HFFc6 (cell line): Measurements from ENCODE around the gene ZNF165. TPM values are rescaled to one million over a fixed set of nuclear protein-coding genes. Genes with fewer than 3 reads are reported as not detected.
A peak's percentile ranks its signal among the peaks of the same experiment; 100 is the strongest.
"Not testable (repeated sequence)": the region's sequence is repeated elsewhere in the genome, so short reads cannot be mapped to it uniquely, and the experiment has no call there.

Experiments
- DNase-seq: peaks from one replicate; pipeline ENCODE4 v3.0.0-alpha.2; 2018
- H3K27ac Mint-ChIP-seq: 2 replicates; pipeline ENCODE4 v1.8.0; 2020; ENCODE audit warnings: mild to moderate bottlenecking, mixed read lengths
- H3K27me3 Mint-ChIP-seq: 2 replicates; pipeline ENCODE4 v1.8.0; 2021; ENCODE audit warnings: mild to moderate bottlenecking, moderate library complexity, mixed read lengths; ENCODE audit not compliant: insufficient read depth
- H3K36me3 Mint-ChIP-seq: 2 replicates; pipeline ENCODE4 v1.8.0; 2021; ENCODE audit warnings: low read depth, mixed read lengths
- H3K4me1 Mint-ChIP-seq: 2 replicates; pipeline ENCODE4 v1.8.0; 2020; ENCODE audit warnings: low read depth, mixed read lengths
- H3K4me3 Mint-ChIP-seq: 2 replicates; pipeline ENCODE4 v1.8.0; 2020; ENCODE audit warnings: mild to moderate bottlenecking, moderate library complexity, mixed read lengths
- H3K9me3 Mint-ChIP-seq: 2 replicates; pipeline ENCODE4 v1.8.0; 2020; ENCODE audit warnings: mild to moderate bottlenecking, mixed read lengths
- CTCF ChIP-seq: fragments of 200-600 bp; sonication (generic); IDR thresholded peaks from 2 replicates; pipeline ENCODE4 v1.5.0; 2021; ENCODE audit warnings: antibody characterized with exemption, mild to moderate bottlenecking
- total RNA-seq, 6 experiments: library from RNA; stranded (reverse); fragmentation: NEBNext Ultra II Directional; extraction: Animal tissue kit (Norgen Biotek cat#: 25700); gene quantifications; 2 replicates in 1 of 6; 3 replicates in 5 of 6; pipeline ENCODE4 v1.2.3, GENCODE V29; 2021

ZNF165 gene
- total RNA-seq, 6 experiments from 2014 or later, result 0.10 to 0.34 (median 0.20) TPM

GRCh38 chr6:28111964-28112363, 31.6 kb downstream of the ZNF165 start:
- DNase-seq, result no peak
- Mint-ChIP-seq H3K4me1 (no peaks in the 10 kb centered on the region; the same call in 1 of the 2 replicates), H3K27me3 (no peaks in the 10 kb centered on the region; the same call in 1 of the 2 replicates), H3K36me3 (peaks cover 22% of the 10 kb centered on the region), H3K4me3 (no peak overlapping the region), H3K27ac (no peak overlapping the region), H3K9me3 (no peaks in the 10 kb centered on the region)
- no peak for TF ChIP-seq CTCF

- no peak for DNase-seq
- Mint-ChIP-seq H3K27ac (no peak overlapping the region), H3K4me1 (peaks cover 9% of the 10 kb centered on the region; the same call in 1 of the 2 replicates), H3K9me3 (no peaks in the 10 kb centered on the region), H3K27me3 (no peaks in the 10 kb centered on the region; the same call in 1 of the 2 replicates), H3K4me3 (no peak overlapping the region), H3K36me3 (peaks cover 38% of the 10 kb centered on the region)
- no peak for TF ChIP-seq CTCF
These were observed 35.4 kb downstream of the ZNF165 start for GRCh38 chr6:28115799-28116198.

GRCh38 chr6:28117386-28118050, 37.1 kb downstream of the ZNF165 start:
- Mint-ChIP-seq H3K4me3 (no peak overlapping the region), H3K9me3 (no peaks in the 10 kb centered on the region), H3K4me1 (peaks cover 9% of the 10 kb centered on the region; the same call in 1 of the 2 replicates), H3K27ac (no peak overlapping the region; the same call in 1 of the 2 replicates), H3K36me3 (peaks cover 44% of the 10 kb centered on the region), H3K27me3 (no peaks in the 10 kb centered on the region; the same call in 1 of the 2 replicates)
- DNase-seq, result no peak
- peak; percentile 26; the same call in 1 of the 2 replicates for TF ChIP-seq CTCF

- no peak for TF ChIP-seq CTCF
- no peak for DNase-seq
- H3K4me3 Mint-ChIP-seq, result no peak overlapping the region
- H3K4me1 Mint-ChIP-seq, result peaks cover 11% of the 10 kb centered on the region; the same call in 1 of the 2 replicates
- H3K9me3 Mint-ChIP-seq, result no peaks in the 10 kb centered on the region
- H3K27ac Mint-ChIP-seq, result no peak overlapping the region; the same call in 1 of the 2 replicates
- H3K27me3 Mint-ChIP-seq, result no peaks in the 10 kb centered on the region; the same call in 1 of the 2 replicates
- H3K36me3 Mint-ChIP-seq, result peaks cover 45% of the 10 kb centered on the region
These were observed 37.8 kb downstream of the ZNF165 start for GRCh38 chr6:28118217-28118616.

GRCh38 chr6:28121876-28122275, 41.5 kb downstream of the ZNF165 start:
- peaks cover 43% of the 10 kb centered on the region for H3K4me1 Mint-ChIP-seq
- no peak overlapping the region; the same call in 1 of the 2 replicates for H3K27ac Mint-ChIP-seq
- no peak for DNase-seq
- no peak overlapping the region for H3K4me3 Mint-ChIP-seq
- peaks cover 24% of the 10 kb centered on the region; the same call in 1 of the 2 replicates for H3K36me3 Mint-ChIP-seq
- TF ChIP-seq CTCF, result no peak
- no peaks in the 10 kb centered on the region for H3K9me3 Mint-ChIP-seq
- no peaks in the 10 kb centered on the region; the same call in 1 of the 2 replicates for H3K27me3 Mint-ChIP-seq

GRCh38 chr6:28122283-28122682, 41.9 kb downstream of the ZNF165 start:
- H3K27me3 Mint-ChIP-seq, H3K27ac Mint-ChIP-seq, H3K9me3 Mint-ChIP-seq, H3K4me3 Mint-ChIP-seq, DNase-seq: not testable (repeated sequence)
- H3K4me1 Mint-ChIP-seq, result peaks cover 47% of the 10 kb centered on the region
- peaks cover 20% of the 10 kb centered on the region; the same call in 1 of the 2 replicates for H3K36me3 Mint-ChIP-seq
